ENCODE measurements around the gene ARHGEF4.

ARHGEF4 gene

GRCh38 chr2:130954873-130955272, 118.2 kb downstream of the ARHGEF4 start:
- TF ChIP-seq, protein P1, sequence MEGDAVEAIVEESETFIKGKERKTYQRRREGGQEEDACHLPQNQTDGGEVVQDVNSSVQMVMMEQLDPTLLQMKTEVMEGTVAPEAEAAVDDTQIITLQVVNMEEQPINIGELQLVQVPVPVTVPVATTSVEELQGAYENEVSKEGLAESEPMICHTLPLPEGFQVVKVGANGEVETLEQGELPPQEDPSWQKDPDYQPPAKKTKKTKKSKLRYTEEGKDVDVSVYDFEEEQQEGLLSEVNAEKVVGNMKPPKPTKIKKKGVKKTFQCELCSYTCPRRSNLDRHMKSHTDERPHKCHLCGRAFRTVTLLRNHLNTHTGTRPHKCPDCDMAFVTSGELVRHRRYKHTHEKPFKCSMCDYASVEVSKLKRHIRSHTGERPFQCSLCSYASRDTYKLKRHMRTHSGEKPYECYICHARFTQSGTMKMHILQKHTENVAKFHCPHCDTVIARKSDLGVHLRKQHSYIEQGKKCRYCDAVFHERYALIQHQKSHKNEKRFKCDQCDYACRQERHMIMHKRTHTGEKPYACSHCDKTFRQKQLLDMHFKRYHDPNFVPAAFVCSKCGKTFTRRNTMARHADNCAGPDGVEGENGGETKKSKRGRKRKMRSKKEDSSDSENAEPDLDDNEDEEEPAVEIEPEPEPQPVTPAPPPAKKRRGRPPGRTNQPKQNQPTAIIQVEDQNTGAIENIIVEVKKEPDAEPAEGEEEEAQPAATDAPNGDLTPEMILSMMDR (IDR thresholded peaks at IDR 0.05) = no peak

GRCh38 chr2:130957915-130958314, 121.2 kb downstream of the ARHGEF4 start:
- TF ChIP-seq, protein P1 (IDR thresholded peaks at IDR 0.05) = no peak

- TF ChIP-seq, protein P1 (IDR thresholded peaks at IDR 0.05) = no peak
These were observed 126.6 kb downstream of the ARHGEF4 start for GRCh38 chr2:130963196-130963848.

DNA sequence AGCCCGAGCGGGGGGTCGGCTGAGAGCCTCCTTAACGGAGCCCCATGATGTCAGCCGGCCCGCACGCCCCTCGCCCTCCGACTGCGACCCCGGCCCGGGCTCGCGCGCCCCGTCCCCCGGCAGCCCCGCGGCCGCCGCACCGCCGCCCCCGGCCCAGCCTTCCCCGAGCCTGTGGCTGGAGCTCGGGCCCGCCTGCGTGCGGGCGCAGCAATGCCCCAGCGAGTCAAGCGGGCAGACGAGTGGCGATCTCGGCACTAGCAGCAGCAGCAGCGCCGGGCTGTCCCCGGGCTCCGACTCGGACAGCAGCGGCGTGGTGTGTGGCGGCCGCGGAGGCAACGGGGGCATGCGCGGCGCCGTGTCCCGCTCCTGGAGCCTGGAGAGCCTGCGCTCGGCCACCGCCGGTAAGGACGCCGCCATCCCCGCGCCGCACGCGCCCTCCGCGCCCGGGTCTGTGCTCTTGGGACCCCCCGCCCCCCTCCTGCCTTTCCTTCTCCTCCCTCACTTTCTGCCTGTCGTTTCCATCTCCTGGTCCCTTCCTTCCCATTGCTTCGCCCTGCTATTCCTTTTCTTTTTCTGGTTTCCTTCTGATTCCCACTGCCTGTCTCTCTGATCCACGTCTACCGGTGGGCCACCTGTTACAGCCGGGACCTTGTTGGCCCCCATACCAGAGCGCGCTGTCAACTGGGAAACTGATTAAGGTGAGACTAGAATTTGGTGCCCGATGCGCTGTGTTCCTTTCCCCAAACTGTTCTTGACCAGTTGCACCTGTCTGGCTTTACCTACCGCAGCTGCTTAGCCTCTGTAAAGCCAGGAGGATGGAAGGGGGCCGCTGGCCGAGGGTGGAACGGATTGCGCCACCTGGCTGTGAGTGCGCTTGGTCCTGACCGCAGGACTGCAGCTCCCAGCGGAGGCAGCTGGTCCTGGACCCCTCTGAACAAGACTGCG, 127.4 kb downstream of the ARHGEF4 start:
- TF ChIP-seq, protein P1 (IDR thresholded peaks at IDR 0.05) = no peak

DNA sequence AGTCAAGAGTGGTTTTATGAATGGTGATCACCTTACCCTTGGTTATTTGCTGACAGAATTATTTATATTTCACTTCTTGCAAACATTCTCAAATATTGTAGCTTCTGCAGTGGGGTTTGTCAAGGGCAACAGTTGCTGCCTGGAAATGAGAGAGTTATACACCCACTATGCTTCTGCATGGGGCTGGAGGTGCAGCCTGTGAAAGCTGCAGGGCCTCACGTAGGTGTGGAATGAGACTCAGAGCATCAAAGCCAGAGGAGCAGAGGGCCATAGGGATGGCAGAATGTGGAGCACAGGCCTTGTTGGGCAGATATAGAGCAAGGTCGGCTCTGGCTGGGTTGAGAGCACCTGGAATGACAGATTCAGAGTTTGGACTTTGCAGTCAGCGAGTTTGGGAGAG, 128.2 kb downstream of the ARHGEF4 start:
- TF ChIP-seq, protein P1 (IDR thresholded peaks at IDR 0.05) = no peak

DNA sequence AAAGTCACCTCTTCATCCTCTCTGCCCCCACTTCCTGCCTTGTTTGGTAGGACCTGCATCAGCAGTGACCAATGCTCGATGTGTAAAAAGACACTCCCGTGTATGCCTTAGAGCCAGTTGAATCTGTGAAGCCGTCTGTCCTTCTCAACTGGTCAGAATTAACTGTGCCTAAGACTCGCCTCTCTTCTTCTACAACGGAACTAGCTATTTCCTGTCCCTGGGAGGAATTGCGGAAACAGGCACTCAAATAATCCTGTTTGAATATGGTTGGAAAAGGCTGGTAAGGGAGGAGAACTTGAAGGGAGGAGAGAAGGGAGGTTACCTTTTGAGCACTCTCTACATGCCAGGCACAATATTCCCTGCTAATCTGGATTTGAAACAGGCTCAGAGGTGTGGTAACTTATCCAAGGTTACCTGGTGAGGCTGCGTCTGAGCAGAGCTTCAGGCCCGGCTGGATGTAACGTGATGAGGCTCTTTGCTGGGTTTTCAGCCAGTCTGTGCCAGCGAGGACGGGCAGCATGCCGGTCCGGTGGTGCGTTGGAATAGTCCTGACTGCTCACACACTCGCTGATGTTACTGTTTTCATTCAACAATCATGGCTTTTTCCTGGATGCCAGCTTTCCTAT, 129.5 kb downstream of the ARHGEF4 start:
- TF ChIP-seq, protein P1 (IDR thresholded peaks at IDR 0.05) = no peak

- TF ChIP-seq, protein P1 (IDR thresholded peaks at IDR 0.05) = no peak
These were observed 130.2 kb downstream of the ARHGEF4 start for GRCh38 chr2:130966775-130967490.

Measured in LNCAP (cell line).